GM12801 (cell line): ENCODE results near the gene SLIT2.

Source experiments
- TF ChIP-seq, protein P1 (sequence below): IDR thresholded peaks from one replicate; pipeline ENCODE4 v1.5.1; 2011; ENCODE audit warnings: control low read depth; ENCODE audit not compliant: insufficient read length; ENCODE audit errors: extremely low read depth

Gene SLIT2, protein sequence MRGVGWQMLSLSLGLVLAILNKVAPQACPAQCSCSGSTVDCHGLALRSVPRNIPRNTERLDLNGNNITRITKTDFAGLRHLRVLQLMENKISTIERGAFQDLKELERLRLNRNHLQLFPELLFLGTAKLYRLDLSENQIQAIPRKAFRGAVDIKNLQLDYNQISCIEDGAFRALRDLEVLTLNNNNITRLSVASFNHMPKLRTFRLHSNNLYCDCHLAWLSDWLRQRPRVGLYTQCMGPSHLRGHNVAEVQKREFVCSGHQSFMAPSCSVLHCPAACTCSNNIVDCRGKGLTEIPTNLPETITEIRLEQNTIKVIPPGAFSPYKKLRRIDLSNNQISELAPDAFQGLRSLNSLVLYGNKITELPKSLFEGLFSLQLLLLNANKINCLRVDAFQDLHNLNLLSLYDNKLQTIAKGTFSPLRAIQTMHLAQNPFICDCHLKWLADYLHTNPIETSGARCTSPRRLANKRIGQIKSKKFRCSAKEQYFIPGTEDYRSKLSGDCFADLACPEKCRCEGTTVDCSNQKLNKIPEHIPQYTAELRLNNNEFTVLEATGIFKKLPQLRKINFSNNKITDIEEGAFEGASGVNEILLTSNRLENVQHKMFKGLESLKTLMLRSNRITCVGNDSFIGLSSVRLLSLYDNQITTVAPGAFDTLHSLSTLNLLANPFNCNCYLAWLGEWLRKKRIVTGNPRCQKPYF (N-terminal part only)

DNA sequence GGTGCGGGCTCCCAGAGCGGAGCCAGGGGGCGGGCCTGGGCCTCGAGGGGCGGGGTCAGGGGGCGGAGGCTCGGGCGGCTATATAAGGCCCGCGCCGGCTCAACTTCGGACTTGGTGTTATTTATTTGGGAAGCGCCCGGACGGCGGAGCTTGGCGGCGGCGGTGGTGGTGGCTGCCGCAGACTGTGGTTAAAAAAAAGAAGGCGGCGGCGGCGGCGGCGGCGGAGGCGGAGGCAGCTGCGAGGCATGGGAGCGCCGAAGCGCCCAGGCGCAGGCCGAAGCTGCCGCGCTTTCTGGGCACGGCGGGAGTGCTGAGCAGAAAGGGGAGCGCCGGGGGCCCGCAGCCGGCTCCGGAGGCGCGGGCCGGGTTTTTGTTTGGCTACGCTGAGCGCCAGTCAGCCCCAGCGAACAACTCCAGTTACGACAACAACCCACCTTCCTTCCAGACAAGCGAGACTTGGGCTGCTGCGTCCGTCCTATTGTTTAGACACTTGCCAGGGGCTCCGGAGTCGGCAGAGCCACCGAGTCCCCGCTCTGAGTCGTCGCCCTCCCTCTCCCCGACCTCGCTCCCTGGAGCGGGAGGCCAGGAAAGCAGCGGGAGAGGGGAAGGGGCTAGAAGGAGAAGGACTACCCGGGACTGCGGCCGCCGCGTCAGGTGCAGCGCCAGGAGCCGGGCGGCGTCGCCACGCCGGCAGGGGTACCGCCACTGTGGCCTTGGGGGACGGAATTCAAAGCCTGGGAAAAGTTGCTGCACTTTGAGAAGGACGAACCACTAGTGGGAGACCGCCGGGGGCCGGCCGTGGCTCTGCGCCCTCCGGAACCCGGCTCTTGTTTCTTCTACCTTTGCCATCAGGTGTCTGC, at the start of gene SLIT2:
TSS of gene SLIT2 (plus strand) at position 110 of the 860 bp plus-strand sequence. CDS start 1,911 bp downstream, outside the sequence.
- TF ChIP-seq, protein P1, sequence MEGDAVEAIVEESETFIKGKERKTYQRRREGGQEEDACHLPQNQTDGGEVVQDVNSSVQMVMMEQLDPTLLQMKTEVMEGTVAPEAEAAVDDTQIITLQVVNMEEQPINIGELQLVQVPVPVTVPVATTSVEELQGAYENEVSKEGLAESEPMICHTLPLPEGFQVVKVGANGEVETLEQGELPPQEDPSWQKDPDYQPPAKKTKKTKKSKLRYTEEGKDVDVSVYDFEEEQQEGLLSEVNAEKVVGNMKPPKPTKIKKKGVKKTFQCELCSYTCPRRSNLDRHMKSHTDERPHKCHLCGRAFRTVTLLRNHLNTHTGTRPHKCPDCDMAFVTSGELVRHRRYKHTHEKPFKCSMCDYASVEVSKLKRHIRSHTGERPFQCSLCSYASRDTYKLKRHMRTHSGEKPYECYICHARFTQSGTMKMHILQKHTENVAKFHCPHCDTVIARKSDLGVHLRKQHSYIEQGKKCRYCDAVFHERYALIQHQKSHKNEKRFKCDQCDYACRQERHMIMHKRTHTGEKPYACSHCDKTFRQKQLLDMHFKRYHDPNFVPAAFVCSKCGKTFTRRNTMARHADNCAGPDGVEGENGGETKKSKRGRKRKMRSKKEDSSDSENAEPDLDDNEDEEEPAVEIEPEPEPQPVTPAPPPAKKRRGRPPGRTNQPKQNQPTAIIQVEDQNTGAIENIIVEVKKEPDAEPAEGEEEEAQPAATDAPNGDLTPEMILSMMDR: no peak

DNA sequence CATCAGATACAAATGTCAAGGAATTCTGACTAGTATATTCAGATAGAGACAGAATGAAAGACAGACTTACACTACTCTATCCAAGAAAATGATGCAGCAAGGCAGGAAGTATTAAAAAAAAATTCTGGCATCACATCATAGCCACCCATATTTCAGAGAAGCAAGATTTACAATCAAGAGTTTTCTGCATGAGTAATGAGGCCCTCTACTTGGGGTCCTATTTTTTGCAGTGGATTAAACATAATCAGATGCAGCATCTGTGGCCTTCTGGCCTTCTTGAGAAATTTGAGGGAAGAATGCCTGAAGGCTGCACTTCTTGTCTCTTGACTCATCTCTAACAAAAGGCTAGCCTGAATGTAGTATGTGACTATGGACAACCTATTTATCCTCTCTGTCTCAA, 48.2 kb upstream of the SLIT2 start:
- TF ChIP-seq, protein P1: no peak

DNA sequence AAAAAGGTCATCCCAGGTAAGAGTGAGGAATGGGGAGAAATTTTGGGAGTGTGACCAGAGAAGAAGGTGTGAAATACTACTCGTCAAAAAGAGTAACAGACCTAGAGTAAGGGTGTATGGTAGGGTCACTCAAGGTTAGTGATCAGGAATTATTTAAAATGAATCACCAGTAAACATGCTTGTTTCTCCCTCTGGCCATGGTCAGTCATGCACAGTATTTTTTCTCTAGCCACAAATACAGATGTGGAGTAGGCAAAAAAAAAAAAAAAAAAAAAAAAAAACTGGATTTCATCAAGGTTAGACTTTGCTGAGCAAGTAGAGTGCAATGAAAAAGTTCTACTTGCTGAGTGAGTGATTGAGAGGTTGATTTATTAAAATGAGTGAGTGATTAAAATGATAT, 34.2 kb upstream of the SLIT2 start:
- TF ChIP-seq, protein P1: no peak

DNA sequence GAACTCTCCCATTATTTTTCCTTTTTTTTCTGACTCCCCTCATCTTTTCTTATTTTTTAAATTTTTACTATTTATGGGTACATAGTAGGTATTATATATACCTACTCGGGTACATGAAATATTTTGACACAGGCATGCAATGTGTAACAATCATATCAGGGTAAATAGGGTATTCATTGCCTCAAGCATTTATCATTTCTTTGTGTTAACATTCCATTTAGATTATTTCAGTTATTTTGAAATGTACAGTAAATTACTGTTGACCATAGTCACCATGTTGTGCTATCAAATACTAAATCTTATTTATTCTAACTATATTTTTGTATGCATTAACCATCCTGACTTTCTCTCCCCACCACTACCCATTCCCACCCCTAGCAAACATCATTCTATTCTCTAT, 33.8 kb upstream of the SLIT2 start:
- TF ChIP-seq, protein P1: no peak

DNA sequence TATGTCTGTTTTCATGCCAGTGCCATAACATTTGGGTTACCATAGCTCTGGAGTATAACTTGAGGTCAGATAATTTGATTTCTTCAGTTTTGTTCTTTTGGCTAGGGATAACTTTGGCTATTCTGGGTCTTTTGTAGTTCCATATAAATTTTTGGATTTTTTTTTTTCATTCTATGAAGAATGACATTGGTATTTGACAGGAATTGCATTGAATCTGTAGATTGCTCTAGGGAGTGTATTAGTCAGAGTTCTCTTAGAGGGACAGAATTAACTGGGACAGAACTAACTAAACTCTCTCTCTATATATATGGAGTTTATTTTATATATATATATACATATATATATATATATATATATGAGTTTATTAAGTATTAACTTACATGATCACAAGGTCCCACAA, 32.2 kb upstream of the SLIT2 start:
- TF ChIP-seq, protein P1: no peak

DNA sequence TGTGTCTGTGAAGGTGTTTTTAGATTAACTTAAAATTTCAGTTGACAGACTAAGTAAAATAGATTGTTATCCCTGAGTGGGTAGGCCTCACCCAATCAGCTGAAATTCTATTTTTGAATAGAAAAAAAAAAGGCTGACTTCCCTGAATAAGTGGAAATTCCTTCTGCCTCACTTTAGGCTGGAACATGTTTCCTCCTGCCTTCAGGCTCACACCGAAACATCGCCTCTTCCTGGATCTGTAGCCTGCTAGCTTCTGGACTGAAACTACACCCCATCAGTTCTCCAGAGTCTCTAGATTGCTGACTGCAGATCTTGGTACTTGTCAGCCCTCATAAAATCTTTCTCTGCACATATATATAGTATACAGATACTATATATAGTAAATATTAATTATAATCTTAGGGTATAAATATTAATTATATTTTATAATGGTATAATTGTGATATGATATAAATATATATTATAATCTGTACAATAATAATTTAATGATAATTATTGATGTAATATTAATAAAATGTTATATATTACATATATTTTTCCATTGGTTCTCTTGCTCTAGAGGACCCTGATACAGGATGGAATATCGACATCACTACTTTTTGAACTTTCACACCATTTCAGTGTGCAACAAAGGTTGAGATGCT, 13.7 kb upstream of the SLIT2 start:
- TF ChIP-seq, protein P1: no peak
